NCI-H82 treated with DMSO at 0.1 percent for 48 hours (cell line): Measurements from ENCODE around the gene MXD3.
A peak's percentile ranks its signal among the peaks of the same experiment; 100 is the strongest.

Experiments used
- DNase-seq: peaks from one replicate; lab custom pipeline; 2025; ENCODE audit not compliant: unreplicated experiment; lab: John Stamatoyannopoulos, UW

MXD3 gene

DNA sequence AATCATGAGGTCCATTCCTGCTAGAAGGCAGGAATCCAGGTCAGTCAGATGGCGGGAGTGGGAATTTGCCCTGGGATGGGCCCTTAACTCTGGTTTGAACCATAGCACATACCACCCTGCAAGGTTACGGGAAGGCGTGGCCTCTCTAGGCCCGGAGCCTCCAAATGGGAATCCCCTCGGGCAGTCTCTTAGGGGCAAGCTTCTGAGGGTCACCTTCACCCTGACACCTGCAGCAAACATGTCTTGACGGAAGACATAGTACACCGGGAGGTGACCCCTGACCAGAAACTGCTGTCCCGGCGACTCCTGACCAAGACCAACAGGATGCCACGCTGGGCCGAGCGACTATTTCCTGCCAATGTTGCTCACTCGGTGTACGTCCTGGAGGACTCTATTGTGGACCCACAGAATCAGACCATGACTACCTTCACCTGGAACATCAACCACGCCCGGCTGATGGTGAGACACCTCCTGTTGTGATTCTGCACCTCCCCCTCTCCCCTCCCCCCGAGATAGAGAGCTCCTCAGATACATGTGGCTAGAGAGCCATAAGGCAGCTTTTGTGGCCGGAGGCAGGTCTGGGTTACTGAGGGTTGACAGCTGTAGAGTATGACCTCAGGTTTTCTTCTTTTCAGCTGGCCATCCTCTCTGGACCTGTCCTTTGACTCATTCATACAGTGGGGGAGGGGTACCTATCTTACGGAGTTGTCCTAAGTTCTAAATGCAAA, 7.1 kb downstream of the MXD3 start:
- DNase-seq, result no peak

DNA sequence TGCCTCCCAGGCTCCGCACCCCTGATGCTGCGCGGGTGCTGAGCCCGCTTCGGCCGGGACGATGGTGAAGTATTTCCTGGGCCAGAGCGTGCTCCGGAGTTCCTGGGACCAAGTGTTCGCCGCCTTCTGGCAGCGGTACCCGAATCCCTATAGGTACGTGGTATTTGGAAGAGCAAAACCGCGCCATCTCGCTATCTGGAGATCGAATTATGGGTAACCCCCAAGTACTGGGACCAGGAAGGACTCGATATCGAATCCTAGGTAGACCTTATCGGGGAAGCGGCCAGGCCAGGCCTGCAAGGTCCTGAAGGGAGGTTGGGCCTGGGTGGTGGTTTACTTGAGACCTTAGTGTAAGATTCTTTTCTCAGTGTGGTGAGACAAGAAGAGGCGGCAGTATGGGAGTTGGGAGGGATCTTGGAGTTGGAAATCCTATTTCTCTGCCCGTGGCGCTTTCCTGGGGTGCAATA, 7.7 kb downstream of the MXD3 start:
- no peak for DNase-seq

DNA sequence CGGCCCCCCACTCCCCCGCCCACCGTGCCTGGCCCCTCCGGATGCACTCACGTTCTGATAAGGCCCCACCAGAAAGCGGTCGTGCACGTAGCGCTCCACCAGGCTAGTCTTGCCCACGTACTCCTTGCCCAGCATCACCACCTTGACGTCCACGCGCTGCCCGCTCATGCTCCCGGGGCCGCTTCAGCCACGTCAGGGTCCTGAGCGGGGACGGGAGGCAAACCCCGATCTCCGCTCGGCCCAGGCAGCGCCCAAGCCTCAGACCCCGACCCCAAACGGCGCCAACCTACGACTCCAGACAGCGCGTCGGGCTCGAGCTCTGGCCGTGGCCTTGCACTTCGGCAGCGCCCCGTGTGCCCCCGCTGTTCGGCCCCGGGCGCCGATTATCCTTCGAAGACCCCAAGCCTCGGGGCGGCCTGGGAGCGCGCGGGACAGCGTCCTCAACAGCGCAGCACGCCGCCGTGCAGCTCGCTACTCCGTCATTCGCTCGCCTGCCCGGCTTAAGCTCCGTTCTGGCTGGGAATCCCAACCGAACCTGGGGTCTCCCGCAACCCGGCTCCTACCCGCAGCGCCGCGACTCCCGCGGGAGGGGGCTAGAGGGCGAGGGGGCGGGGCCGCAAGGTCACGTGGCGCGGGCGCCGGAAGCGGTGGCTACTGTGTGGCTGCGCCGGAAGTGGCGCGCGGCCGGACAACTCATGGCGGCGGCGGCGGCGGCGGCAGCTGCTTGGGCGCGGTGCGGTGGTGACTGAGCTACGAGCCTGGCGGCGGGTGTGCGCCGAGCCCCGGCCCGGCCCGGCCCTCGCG, 8.4 kb downstream of the MXD3 start, which contains the start of the genes PRELID1 and RAB24:
Gene PRELID1, plus strand, starts transcription at position 679 of the 804 bp plus-strand sequence. CDS start 187 bp downstream, outside the sequence.
Gene RAB24, minus strand, starts transcription at position 599 of the 804 bp plus-strand sequence. Its CDS starts 431 bp downstream, at position 168.
- DNase-seq, result peak; percentile 30

DNA sequence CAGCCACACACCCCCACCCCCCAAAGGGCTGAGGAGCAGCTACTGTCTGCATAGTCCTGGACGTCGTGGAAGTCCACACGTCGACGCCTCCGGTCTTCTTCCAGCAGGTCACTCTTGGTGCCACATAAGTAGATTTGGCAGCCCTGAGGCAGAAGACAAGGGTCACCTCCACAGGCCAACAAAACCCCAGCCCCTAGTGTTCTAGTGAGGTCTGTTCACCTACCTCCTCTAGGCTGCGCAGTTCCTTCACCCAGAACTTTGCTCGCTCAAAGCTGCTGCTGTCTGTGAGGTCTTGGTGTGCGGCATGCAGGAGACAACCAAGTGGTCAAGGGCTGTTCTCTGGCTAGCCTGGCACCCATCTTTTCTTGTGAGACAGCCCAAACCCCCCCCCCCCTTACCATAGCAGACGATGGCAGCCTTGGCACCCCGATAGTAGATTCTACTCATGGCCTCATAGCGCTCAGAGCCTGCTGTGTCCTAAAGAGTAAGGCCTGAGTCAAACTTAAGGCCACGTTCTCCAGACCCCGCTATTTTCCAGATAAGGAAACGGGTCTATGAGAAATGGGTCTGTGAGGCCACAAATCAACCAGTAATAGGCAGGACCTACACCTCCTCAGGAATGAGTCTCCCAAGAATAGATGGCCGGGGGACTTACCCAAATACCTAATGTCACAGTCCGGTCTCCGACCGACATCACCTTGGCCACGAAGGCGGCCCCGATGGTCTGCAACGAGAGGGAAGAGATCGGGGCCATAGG, 9.2 kb downstream of the MXD3 start:
- no peak for DNase-seq

DNA sequence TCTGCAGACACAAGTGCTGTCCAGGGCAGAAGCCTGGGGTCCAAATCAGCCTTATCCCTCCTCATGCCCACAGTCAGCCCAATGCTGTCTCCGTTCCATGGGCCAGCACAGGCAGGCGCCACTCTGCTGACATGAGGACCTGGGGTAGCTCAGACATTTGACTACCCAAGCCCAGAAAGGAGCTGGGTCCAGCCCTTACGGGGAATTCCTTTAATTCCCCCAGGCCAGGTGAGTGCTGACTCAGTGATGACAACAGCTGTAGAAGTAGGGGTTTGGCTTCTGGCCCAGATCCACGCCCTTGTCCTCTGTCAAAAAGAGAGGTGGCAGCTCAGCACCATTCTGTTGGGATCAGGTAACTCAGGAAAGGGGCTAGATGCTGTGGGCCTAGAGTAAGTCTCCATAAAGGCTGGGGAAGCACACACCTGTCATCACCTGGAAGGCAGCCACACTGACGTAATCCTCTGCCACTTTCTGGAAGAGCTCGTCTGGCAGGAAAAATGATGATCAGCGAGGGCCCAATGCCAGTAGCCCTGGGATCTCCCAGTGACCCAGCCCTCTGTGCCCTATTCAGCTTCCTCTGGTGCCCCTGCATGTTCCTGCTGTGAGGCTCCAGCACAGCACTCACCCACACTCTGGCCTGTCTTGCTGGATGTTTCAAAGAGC, 10.1 kb downstream of the MXD3 start:
- no peak for DNase-seq

DNA sequence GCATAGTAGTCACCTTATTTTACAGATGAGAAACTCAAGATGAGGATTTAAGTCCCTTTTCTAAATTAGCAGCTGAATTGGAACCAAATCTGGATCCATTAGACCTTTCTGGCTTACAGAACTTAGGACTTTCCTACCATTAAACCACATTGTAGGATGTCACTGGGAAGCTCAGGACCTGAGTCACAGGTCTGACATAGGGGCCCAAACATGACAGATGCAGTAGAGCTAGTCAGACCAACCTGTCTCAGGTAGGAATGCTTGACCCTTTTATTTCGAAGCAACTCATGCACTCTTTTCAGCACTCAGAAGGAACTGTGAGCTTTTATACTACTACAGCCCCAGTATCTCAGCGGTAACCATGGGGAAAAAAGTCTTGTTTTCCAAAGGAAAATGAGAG, 10.7 kb downstream of the MXD3 start:
- no peak for DNase-seq

DNA sequence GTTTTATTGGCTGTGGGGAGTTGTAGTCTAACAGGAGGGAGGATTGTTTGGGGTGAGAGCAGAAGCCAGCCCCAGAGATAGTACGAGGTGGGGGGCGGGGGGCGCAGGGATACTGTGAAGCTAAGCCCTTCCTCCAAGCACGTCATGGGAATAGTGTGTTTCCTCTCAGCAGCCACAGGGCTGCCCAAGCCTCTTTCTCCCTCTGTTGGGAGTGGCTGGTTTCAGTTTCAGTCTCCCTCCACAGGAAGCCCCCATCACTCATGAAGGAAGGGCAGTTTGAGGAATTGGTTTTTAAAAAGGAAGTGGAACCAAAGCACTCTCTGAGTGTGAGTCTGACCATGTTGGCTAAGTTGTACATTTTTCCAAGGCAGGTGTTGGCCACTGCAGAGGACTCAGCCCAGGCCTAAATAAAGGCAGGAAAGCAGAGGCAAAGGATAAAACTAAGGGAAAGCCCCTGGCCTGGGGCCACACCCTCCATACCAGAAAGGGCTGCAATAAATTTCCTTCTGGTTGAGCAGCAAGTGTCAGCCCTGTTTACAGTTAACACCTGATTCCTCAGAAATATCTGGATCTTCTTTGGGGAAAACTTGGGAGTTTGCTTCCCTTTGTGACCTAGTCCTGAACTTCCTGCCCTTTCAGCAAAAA, 11.3 kb downstream of the MXD3 start:
- no peak for DNase-seq

DNA sequence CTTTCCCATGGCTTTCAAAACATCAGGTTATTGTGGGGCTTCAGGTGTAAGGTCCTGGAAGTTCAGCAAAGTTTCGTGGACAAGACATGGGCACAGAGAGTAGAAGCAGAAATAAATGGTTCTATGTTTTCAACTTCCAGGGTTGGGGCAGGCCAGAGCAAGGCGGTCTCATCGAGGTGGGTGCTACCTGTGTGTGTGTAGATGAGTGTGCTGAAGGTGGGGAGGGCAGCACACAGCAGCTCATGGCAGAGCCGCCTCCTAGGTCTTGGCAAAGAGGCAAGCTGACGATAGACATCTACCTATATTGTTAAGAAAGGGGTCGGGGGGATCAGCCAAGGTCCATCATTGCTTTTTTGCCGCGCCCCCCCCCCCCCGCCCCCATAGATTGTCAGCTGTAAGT, 12.0 kb downstream of the MXD3 start:
- DNase-seq, result no peak

DNA sequence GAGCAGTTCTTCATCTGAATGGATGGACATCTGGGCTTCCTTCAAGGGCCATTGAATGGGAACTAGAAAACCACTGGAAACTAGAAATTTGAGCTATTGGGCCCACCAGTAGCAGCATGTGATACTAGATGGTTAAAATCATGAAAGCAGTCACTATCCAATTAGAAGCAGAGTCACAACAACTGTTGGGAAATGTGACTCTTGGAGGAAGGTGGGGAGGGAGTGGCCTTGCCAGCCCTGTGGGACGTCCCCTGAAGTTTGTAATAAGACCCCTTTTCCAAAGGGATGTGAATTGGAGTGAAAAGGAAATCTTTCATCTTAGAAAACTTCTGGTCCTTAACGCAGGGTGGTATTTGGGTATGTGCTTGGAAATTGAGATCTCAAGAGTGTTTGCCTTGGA, 13.8 kb downstream of the MXD3 start:
- no peak for DNase-seq

DNA sequence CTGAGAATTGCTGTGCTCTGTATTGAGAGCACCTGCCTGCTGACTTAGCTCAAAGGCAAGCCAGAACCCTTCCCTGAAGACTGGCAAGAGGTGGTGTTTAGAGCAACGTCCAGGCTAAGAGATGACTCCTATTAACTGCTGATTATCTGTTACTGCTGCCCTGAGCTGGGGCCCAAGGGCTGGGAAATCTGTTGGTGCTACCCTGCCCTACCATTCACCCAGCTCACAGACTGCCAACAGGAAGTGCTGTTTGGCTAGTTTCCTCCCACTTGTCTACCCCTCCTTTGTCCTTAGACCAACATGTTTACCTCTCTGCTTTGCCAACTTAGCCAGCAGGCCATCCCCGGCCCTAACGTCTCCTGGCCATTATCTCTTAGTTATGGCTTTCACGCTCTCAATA, 15.1 kb downstream of the MXD3 start:
- DNase-seq, result no peak

DNA sequence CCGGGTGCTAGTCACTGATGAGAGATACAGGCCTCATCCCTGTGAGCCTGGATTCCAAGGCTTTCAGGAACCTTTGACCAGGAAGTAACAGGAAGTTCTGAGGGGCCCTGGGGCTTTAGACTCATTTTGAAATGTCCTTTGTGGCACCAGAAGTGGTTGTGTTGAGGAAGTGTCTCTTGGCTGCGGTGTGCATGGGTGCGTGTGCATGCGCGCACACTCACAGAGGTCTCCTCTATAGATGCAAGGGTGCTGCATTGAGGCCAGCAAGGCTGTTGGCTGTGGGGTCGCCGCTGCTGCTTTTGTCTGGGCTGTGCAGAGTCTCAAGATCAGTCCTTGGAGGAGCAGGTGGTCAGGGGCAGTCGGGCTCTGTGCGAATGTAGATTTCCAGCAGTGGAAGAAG, 15.8 kb downstream of the MXD3 start:
- DNase-seq, result no peak

DNA sequence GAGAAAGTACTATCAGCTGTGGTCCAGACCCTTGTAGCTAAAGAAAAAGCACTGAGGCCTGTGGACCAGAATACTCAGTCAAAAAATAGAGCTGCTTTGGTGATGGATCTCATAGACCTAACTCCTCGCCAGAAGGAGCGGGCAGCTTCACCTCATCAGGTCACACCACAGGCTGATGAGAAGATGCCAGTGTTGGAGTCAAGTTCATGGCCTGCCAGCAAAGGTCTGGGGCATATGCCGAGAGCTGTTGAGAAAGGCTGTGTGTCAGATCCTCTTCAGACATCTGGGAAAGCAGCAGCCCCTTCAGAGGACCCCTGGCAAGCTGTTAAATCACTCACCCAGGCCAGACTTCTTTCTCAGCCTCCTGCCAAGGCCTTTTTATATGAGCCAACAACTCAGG, 17.1 kb downstream of the MXD3 start:
- no peak for DNase-seq

DNA sequence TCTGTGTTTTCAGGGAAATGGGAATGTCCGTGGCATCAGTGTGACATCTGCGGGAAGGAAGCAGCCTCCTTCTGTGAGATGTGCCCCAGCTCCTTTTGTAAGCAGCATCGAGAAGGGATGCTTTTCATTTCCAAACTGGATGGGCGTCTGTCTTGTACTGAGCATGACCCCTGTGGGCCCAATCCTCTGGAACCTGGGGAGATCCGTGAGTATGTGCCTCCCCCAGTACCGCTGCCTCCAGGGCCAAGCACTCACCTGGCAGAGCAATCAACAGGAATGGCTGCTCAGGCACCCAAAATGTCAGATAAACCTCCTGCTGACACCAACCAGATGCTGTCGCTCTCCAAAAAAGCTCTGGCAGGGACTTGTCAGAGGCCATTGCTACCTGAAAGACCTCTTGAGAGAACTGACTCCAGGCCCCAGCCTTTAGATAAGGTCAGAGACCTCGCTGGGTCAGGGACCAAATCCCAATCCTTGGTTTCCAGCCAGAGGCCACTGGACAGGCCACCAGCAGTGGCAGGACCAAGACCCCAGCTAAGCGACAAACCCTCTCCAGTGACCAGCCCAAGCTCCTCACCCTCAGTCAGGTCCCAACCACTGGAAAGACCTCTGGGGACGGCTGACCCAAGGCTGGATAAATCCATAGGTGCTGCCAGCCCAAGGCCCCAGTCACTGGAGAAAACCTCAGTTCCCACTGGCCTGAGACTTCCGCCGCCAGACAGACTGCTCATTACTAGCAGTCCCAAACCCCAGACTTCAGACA, 17.7 kb downstream of the MXD3 start:
- no peak for DNase-seq

DNA sequence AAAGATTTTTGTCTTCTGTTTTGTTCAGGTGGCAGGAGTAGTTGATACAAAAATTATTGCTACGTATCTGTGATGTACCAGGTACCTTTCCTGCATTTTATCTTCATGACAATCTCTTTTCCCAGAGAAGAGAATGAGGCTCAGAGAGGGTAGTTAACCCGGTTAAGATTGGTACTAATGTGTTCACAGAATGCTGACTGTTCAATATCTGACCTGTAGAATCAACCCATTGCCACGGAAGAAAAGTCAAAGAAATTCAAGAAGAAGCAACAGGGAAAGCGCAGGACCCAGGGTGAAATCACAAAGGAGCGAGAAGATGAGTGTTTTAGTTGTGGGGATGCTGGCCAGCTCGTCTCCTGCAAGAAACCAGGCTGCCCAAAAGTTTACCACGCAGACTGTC, 20.0 kb downstream of the MXD3 start:
- no peak for DNase-seq

DNA sequence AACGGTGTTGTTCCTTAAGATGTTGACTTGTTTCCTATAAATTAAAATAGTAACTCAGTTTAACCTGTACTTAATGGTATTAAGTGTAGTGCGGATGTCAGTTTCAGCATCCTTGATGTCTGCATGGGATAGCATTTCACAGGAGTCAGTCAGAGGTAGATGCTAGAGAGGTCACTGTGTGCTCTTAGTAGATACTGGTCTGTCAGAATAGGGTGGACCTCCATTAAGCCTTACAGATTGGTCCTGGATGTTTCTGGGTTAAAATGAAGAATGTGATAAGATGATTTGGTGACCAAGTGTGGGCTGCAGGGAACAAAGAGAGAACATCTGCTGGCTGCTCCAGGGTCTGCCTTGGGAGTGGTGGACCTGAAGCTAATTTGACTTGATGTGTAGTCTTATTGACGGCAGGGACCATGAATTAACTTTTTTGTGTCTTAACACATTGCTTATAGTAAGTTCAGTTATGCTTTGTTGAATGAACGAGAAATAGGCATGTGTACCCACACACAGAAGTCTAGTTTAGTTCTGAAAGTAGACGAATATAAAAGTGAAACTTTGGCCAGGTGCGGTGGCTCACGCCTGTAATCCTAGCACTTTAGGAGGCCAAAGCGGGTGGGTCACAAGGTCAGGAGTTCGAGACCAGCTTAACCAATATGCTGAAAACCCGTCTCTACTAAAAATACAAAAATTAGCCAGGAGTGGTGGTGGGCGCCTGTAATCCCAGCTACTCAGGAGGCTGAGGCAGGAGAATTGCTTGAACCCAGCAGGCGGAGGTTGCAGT, 20.7 kb downstream of the MXD3 start:
- DNase-seq, result no peak

DNA sequence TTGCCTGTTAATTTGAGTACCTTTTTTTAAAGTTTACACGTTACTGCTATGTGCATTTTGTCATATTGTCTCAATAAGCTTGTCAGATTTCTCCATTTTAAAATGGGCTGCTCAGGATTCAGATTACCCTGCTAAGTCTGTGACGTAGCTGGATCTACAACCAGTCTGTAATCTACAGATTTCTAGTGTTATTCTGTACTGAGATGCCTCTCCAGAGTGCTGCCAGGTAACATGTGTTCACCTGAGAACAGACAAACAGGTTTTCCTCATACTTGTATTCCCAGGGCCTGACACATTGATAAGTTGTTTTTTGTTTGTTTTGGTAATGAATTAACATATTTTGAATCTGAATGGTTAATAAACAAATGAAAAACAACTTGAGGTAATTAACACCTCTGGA, 23.5 kb downstream of the MXD3 start:
- no peak for DNase-seq

DNA sequence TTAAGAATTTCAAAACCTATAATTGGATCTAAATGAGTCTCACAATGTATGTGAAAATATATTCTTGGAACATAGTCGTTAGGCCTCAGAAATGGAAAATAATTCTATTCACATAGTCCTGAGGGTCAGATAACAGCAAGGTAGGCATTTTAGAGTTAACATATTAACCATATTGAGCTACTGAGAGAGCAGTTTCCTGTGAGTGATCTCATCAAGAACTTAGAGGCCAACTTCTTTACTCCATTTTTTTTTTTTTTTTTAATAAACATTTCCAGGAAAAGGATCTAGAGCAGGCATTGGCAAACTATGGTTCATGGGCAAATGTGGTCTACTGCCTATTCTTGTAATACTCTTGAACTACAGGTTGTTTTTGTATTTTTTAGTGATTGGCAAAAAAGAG, 34.8 kb downstream of the MXD3 start:
- DNase-seq, result no peak

DNA sequence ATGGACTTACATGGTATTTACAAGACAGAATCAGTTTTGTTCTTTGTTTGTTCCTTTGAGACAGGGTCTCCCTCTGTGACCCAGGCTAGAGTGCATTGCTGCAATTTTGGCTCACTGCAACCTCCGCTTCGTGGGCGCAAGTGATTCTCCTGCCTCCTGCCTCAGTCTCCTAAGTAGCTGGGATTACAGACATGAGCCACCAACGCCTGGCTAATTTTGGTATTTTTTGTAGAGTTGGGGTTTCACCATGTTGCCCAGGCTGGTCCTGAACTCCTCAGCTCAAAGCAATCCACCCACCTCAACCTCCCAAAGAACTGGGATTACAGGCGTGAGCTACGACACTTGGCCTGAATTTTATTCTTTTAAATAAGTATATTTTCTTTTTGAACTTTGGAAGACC, 35.8 kb downstream of the MXD3 start:
- no peak for DNase-seq

DNA sequence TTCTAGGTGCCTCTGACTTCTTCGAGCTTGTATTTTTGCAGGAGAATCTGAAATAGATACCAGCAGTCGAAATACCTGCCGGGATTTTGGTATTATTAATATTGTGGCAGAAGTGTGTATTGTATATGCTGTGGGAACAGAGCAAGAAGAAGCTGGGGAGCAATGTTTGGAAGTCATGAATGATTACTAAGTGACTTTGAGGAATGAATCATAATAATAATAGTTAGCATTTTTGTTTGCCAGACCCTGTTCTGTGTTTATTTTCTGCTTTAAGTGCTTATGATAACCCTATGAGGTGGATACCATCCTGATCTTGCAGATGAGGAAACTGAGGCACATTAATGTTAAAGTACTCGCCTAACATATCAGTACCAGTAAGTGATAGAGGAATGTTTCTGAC, 40.6 kb downstream of the MXD3 start:
- DNase-seq, result no peak
